ENCODE results near the gene VPS13D. TPM values are rescaled to one million over a fixed set of nuclear protein-coding genes. Genes with fewer than 3 reads are reported as not detected.
A peak's percentile ranks its signal among the peaks of the same experiment; 100 is the strongest.

The VPS13D gene
- total RNA-seq, 1 donor from 2014 or later = 81.7 TPM

GRCh38 chr1:12302798-12303447 lies 73.1 kb downstream of the VPS13D start:
- H3K9me3 ChIP-seq = no peaks in the 10 kb centered on the region
- DNase-seq (no peak), ATAC-seq (no peak)
- H3K27ac ChIP-seq = no peak overlapping the region
- H3K36me3 ChIP-seq = peaks cover 84% of the 10 kb centered on the region
- H3K27me3 ChIP-seq (ENCODE audit: low read depth) = no peaks in the 10 kb centered on the region
- TF ChIP-seq CTCF (IDR thresholded peaks at IDR 0.05) = no peak
- H3K4me1 ChIP-seq = peaks cover 22% of the 10 kb centered on the region
- H3K4me3 ChIP-seq = no peak overlapping the region
- intact Hi-C loops (cut with DNase I) = no loop called here

GRCh38 chr1:12305377-12305776 lies 75.5 kb downstream of the VPS13D start:
- Histone ChIP-seq H3K27me3 (ENCODE audit: low read depth) (no peaks in the 10 kb centered on the region), H3K4me3 (no peak overlapping the region), H3K9me3 (no peaks in the 10 kb centered on the region), H3K27ac (no peak overlapping the region), H3K36me3 (peaks cover 87% of the 10 kb centered on the region), H3K4me1 (peaks cover 30% of the 10 kb centered on the region)
- no peak for TF ChIP-seq CTCF (IDR thresholded peaks at IDR 0.05)
- ATAC-seq (no peak), DNase-seq (no peak)
- intact Hi-C loops (cut with DNase I) = no loop called here

GRCh38 chr1:12309783-12310742 lies 80.2 kb downstream of the VPS13D start:
- Histone ChIP-seq H3K4me3 (no peak overlapping the region), H3K36me3 (peaks cover 94% of the 10 kb centered on the region), H3K27me3 (ENCODE audit: low read depth) (no peaks in the 10 kb centered on the region), H3K9me3 (no peaks in the 10 kb centered on the region), H3K27ac (peak overlapping the region; percentile 18), H3K4me1 (peaks cover 14% of the 10 kb centered on the region)
- TF ChIP-seq CTCF (IDR thresholded peaks at IDR 0.05) = no peak
- intact Hi-C loops (cut with DNase I) = no loop called here
- DNase-seq (no peak), ATAC-seq (peak; percentile 77 to 94)

DNA sequence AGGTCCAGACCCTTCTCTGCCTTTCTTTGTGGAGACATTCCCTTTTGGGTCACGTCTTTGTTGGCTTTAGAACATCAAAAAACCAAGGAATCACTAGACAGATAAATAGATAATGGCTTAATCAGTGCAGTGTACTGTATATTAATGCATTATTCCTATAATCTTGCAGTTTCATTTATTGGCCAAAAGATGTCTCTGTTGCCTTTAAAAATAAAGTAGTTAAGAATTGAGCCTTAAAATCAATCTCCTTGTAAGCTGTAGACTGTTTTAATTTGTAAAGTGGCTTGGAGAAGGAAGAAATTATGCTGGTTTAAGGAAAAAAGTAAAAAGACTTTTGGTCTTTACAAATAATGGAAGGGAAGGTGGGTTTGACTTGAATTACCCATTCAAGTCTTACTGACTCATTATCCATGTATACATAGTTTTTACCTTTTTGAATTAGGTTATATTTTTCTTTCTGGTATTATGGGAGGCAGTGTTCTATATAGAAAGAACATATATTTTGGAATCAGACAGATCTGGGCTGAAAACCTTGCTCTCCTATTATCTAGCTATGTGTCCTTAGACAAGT lies 84.6 kb downstream of the VPS13D start:
- Histone ChIP-seq H3K36me3 (peaks cover 94% of the 10 kb centered on the region), H3K27ac (no peak overlapping the region), H3K9me3 (no peaks in the 10 kb centered on the region), H3K4me1 (peaks cover 16% of the 10 kb centered on the region), H3K27me3 (ENCODE audit: low read depth) (no peaks in the 10 kb centered on the region), H3K4me3 (no peak overlapping the region)
- TF ChIP-seq CTCF (IDR thresholded peaks at IDR 0.05) = peak; percentile 42
- DNase-seq = no peak
- intact Hi-C loops (cut with DNase I) = no loop called here
- ATAC-seq = peak in 1 of 2 donors; percentile 39

GRCh38 chr1:12315146-12315545 lies 85.3 kb downstream of the VPS13D start:
- Histone ChIP-seq H3K9me3 (no peaks in the 10 kb centered on the region), H3K4me1 (peaks cover 10% of the 10 kb centered on the region), H3K27me3 (ENCODE audit: low read depth) (no peaks in the 10 kb centered on the region), H3K4me3 (no peak overlapping the region), H3K27ac (peak overlapping the region; percentile 24), H3K36me3 (peaks cover 95% of the 10 kb centered on the region)
- no peak for TF ChIP-seq CTCF (IDR thresholded peaks at IDR 0.05)
- ATAC-seq (no peak), DNase-seq (no peak)
- intact Hi-C loops (cut with DNase I) = no loop called here

Measured in lower lobe of right lung (tissue), 2 donors.